Sigmoid colon (tissue), 3 donors: ENCODE results near the gene ZNF181.
A peak's percentile ranks its signal among the peaks of the same experiment; 100 is the strongest.

Experiments
- CTCF ChIP-seq, 4 experiments: fragments of 450-650 bp in 3 of 4; fragments of 200-600 bp in 1 of 4; IDR thresholded peaks; one replicate each; pipeline ENCODE4 v1.5.1; 2016 to 2019; ENCODE audit warnings: antibody characterized with exemption in 4 of 4, mild to moderate bottlenecking in 3 of 4, moderate library complexity in 2 of 4
- POLR2A ChIP-seq, 2 donors: fragments of 450-650 bp; IDR thresholded peaks; one replicate each; pipeline ENCODE4 v1.6.1; 2016; ENCODE audit warnings: antibody characterized with exemption in 2 of 2, mild to moderate bottlenecking in 2 of 2, moderate library complexity in 2 of 2

DNA sequence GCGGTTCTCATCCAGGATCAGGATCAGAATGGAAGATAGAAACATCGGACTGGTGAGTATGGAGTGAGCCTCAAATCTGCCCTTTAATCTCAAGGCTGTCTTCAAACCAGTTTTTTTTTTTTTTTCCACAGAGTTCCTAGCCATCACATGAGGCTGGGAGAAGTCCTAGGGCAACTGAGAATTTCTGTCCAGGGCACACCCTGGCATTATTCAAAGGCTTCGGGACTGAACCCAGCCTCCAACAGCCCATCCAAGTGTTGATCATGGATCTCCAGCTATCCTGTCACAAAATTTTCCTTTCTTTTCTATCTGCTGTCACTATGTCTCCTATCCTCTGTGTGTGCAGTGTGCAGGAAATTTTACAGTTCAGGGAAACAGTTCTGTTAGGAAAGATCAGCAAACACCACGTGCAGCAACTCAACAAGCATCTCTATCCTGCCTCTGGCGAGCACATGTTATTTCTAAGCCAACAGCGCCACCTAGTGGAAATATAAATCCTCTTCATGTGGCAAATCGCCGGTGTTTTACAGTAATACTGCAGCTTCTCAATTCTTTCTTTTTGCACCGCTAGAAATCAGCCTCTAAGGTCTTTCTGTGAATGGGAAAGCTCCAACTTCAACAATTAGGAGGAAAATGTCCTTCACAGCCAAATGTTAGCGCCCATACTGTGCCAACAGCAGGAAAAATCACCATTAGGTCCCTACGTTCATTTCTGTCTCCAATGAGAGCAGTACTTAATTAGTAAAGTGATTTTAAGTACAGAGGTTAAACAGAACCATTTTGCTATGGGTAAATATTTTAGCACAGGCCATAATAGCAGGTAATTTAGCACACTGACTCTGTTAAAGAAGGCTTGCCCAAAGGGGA is 21.4 kb upstream of the ZNF181 start:
- TF ChIP-seq CTCF (IDR thresholded peaks at IDR 0.05) (peak; percentile 51 to 80 (median 64)), POLR2A (IDR thresholded peaks at IDR 0.05) (no peak)
